NCI-H2029 treated with DMSO at 0.1 percent for 48 hours (cell line): Measurements from ENCODE around the gene PLPP1.

Experiments used
- DNase-seq: peaks from one replicate; lab custom pipeline; 2025; lab: John Stamatoyannopoulos, UW

PLPP1 gene

GRCh38 chr5:55446640-55447351 lies 88.0 kb downstream of the PLPP1 start:
- DNase-seq = no peak

GRCh38 chr5:55445791-55446190 lies 89.0 kb downstream of the PLPP1 start:
- DNase-seq = no peak

GRCh38 chr5:55441954-55442353 lies 92.8 kb downstream of the PLPP1 start:
- no peak for DNase-seq

GRCh38 chr5:55441107-55441771 lies 93.5 kb downstream of the PLPP1 start:
- no peak for DNase-seq

- no peak for DNase-seq
Observed at GRCh38 chr5:55440188-55440646, 94.5 kb downstream of the PLPP1 start.

GRCh38 chr5:55438998-55439397 lies 95.8 kb downstream of the PLPP1 start:
- no peak for DNase-seq

- DNase-seq = no peak
Observed at GRCh38 chr5:55437859-55438206, 96.9 kb downstream of the PLPP1 start.

GRCh38 chr5:55437452-55437851 lies 97.3 kb downstream of the PLPP1 start:
- DNase-seq = no peak

GRCh38 chr5:55432549-55432948 lies 102.2 kb downstream of the PLPP1 start:
- DNase-seq = no peak

- DNase-seq = no peak
Observed at GRCh38 chr5:55429613-55430253, 105.0 kb downstream of the PLPP1 start.

GRCh38 chr5:55429221-55429612 lies 105.5 kb downstream of the PLPP1 start:
- DNase-seq = no peak

GRCh38 chr5:55427157-55427556 lies 107.6 kb downstream of the PLPP1 start:
- no peak for DNase-seq

GRCh38 chr5:55426455-55426854 lies 108.3 kb downstream of the PLPP1 start:
- DNase-seq = no peak

- no peak for DNase-seq
Observed at GRCh38 chr5:55421074-55421529, 113.7 kb downstream of the PLPP1 start.

GRCh38 chr5:55418994-55419968 lies 115.5 kb downstream of the PLPP1 start:
- DNase-seq = no peak

GRCh38 chr5:55416306-55416705 lies 118.5 kb downstream of the PLPP1 start:
- DNase-seq = no peak

- no peak for DNase-seq
Observed at GRCh38 chr5:55415071-55415470, 119.7 kb downstream of the PLPP1 start.

- no peak for DNase-seq
Observed at GRCh38 chr5:55413644-55414043, 121.1 kb downstream of the PLPP1 start.

- DNase-seq = no peak
Observed at GRCh38 chr5:55411876-55412275, 122.9 kb downstream of the PLPP1 start.

GRCh38 chr5:55410845-55411244 lies 123.9 kb downstream of the PLPP1 start:
- DNase-seq = no peak

GRCh38 chr5:55409775-55410174 lies 125.0 kb downstream of the PLPP1 start:
- DNase-seq = no peak

GRCh38 chr5:55407984-55408383 lies 126.8 kb downstream of the PLPP1 start:
- DNase-seq = no peak
